Lung (tissue), 12 donors: ENCODE measurements around the gene ERAS. TPM values are rescaled to one million over a fixed set of nuclear protein-coding genes. Genes with fewer than 3 reads are reported as not detected.
A peak's percentile ranks its signal among the peaks of the same experiment; 100 is the strongest.

ENCODE experiments used
- ATAC-seq: fragments of 200-7000 bp; cut with Tn5 transposase; one replicate; pipeline ENCODE4 v1.9.1; 2020; ENCODE audit warnings: moderate number of reproducible peaks; ENCODE audit not compliant: insufficient read depth, low FRiP score
- DNase-seq, 3 donors: peaks; one replicate each; pipeline ENCODE4 v3.0.0-alpha.2; 2013 to 2017
- H3K27ac ChIP-seq, 2 donors: one replicate each; pipeline ENCODE4 v1.5.1; 2013; ENCODE audit warnings: mild to moderate bottlenecking in 2 of 2, moderate library complexity in 2 of 2, control low read depth in 1 of 2, inconsistent platforms in 1 of 2, low read depth in 1 of 2, low read length in 1 of 2
- H3K27me3 ChIP-seq, 3 donors: one replicate each; pipeline ENCODE4 v1.5.1; 2013; ENCODE audit warnings: low read length in 2 of 3; ENCODE audit not compliant: control insufficient read depth in 3 of 3, insufficient read depth in 3 of 3
- H3K36me3 ChIP-seq, 4 donors: one replicate each; pipeline ENCODE4 v1.5.1; 2013; ENCODE audit warnings: low read length in 4 of 4, mild to moderate bottlenecking in 1 of 4, moderate library complexity in 1 of 4; ENCODE audit not compliant: control insufficient read depth in 4 of 4, insufficient read depth in 4 of 4
- H3K4me1 ChIP-seq, 5 donors: one replicate each; pipeline ENCODE4 v1.5.1; 2013; ENCODE audit warnings: low read length in 5 of 5, mild to moderate bottlenecking in 2 of 5, moderate library complexity in 1 of 5; ENCODE audit not compliant: control insufficient read depth in 5 of 5, insufficient read depth in 5 of 5
- H3K4me3 ChIP-seq: one replicate; pipeline ENCODE4 v1.5.1; 2013; ENCODE audit warnings: mild to moderate bottlenecking, control low read depth, moderate library complexity
- H3K9ac ChIP-seq, 2 donors: one replicate each; pipeline ENCODE4 v1.5.1; 2013; ENCODE audit warnings: low read length in 2 of 2, control low read depth in 1 of 2; ENCODE audit not compliant: insufficient read depth in 1 of 2
- H3K9me3 ChIP-seq, 4 donors: one replicate each; pipeline ENCODE4 v1.5.1; 2013; ENCODE audit warnings: low read length in 3 of 4, mild to moderate bottlenecking in 1 of 4, moderate library complexity in 1 of 4; ENCODE audit not compliant: control insufficient read depth in 4 of 4, insufficient read depth in 3 of 4
- WGBS, 2 donors: extraction: QIAGEN DNeasy Blood & Tissue Kit; methylation state at CpG; one replicate each; pipeline ENCODE4 v1.1.7; 2013; 5-methylcytosine and 5-hydroxymethylcytosine counted together
- polyA plus RNA-seq, 2 donors: library from polyadenylated mRNA; stranded (reverse); fragments of 200-250 nt; gene quantifications; one replicate each; pipeline ENCODE4 v1.2.1, GENCODE V29; 2013
- total RNA-seq, 2 donors: library from RNA; depleted of rRNA in 1 of 2; stranded (reverse); fragments of >200 nt in 1 of 2; gene quantifications; one replicate each; pipeline ENCODE4 v1.2.1, GENCODE V29; 2014 to 2021
- TF ChIP-seq, protein P1 (sequence below): IDR thresholded peaks from 2 replicates; pipeline ENCODE4 v1.5.1; 2012; ENCODE audit warnings: mild to moderate bottlenecking; ENCODE audit errors: control extremely low read depth, extremely low read depth
- donor health status: control.
- donor health status: control.
- donor health status: Bipolar disorder and iron deficiency.
- donor health status: healthy.
- donor health status: DM: yes; HTN: yes; CAD: no.

Gene ERAS
- total and polyA plus RNA-seq, 4 donors: 0.24 TPM; not detected in 3

DNA sequence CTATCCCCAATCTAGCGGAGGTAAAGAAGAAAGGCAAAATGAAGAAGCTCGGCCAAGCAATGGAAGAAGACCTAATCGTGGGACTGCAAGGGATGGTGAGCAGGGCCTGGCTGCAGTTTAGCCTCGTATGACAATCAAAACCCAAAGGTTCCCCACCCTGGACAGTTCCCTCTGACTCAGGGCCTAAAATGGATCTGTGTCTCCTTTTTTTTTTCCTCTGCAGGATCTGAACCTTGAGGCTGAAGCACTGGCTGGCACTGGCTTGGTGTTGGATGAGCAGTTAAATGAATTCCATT, 23.5 kb upstream of the ERAS start:
- Histone ChIP-seq H3K27me3 (no peaks in the 10 kb centered on the region), H3K27ac (peak overlapping the region; percentile 91 to 95), H3K9me3 (peaks cover 0 to 11% (median 0%) of the 10 kb centered on the region in 4 donors), H3K9ac (peak overlapping the region; percentile 72 to 80), H3K4me1 (peaks cover 0 to 5% (median 0%) of the 10 kb centered on the region in 5 donors), H3K36me3 (peaks cover 0 to 9% (median 0%) of the 10 kb centered on the region in 4 donors), H3K4me3 (no peak overlapping the region)
- DNase-seq: no peak
- TF ChIP-seq, protein P1, sequence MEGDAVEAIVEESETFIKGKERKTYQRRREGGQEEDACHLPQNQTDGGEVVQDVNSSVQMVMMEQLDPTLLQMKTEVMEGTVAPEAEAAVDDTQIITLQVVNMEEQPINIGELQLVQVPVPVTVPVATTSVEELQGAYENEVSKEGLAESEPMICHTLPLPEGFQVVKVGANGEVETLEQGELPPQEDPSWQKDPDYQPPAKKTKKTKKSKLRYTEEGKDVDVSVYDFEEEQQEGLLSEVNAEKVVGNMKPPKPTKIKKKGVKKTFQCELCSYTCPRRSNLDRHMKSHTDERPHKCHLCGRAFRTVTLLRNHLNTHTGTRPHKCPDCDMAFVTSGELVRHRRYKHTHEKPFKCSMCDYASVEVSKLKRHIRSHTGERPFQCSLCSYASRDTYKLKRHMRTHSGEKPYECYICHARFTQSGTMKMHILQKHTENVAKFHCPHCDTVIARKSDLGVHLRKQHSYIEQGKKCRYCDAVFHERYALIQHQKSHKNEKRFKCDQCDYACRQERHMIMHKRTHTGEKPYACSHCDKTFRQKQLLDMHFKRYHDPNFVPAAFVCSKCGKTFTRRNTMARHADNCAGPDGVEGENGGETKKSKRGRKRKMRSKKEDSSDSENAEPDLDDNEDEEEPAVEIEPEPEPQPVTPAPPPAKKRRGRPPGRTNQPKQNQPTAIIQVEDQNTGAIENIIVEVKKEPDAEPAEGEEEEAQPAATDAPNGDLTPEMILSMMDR: no peak
- no peak for ATAC-seq
- WGBS, 2 donors: 48 to 61% methylated on average over 4 of the region's 4 CpGs

DNA sequence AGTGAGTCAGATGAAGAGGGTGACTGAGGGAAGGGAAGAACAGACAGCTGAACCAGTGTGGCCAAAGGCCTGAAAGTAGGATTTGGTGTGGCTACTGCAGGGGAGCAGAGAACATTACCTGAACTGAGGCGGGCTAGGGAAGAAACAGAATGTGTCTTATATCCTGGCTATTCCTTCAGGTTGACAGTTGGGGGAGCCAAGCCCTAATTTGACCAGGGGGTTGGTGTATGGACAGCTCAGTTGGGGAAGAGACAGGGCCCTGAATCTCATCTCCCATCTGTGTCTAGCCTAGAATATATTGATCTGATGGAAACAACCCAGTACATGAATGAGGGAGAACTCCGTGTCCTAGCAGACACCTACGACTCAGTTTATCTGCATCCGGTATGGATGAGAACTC, 20.2 kb upstream of the ERAS start:
- Histone ChIP-seq H3K36me3 (peaks cover 0 to 11% (median 0%) of the 10 kb centered on the region in 4 donors), H3K27me3 (no peaks in the 10 kb centered on the region), H3K27ac (no peak overlapping the region), H3K9ac (no peak overlapping the region), H3K9me3 (peaks cover 0 to 9% (median 0%) of the 10 kb centered on the region in 4 donors), H3K4me3 (no peak overlapping the region), H3K4me1 (no peaks in the 10 kb centered on the region)
- TF ChIP-seq, protein P1: no peak
- DNase-seq (no peak), ATAC-seq (no peak)
- WGBS, 2 donors: 81 to 96% methylated on average over 4 of the region's 4 CpGs

DNA sequence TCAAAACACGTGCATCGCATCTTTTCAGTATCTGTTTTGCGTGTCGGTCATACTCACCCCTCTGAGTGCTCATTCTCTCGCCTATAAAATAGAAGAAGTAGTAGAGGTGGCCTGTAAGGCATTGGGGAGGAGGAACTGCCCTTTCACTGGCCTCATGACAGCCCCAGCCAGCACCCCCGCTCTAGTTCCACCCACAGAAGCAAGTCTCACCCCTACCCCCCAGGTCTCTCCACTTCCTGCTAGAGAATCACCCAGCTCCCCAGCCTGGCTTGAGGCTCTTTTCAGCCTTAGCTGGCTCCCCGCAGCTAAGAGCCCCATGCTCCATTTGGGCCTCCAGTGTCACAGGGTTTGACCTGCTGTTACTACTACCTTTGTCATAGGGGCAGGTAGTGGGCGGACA, 12.7 kb upstream of the ERAS start:
- H3K4me3 ChIP-seq: no peak overlapping the region
- H3K9me3 ChIP-seq: no peaks in the 10 kb centered on the region
- no peaks in the 10 kb centered on the region for H3K4me1 ChIP-seq
- TF ChIP-seq, protein P1: no peak
- DNase-seq (no peak), ATAC-seq (peak; percentile 28)
- no peak overlapping the region for H3K27ac ChIP-seq
- peaks cover 3 to 23% (median 9%) of the 10 kb centered on the region in 4 donors for H3K36me3 ChIP-seq
- 81 to 87% methylated on average over 8 of the region's 8 CpGs for WGBS, 2 donors
- no peak overlapping the region for H3K9ac ChIP-seq
- peaks cover 0 to 6% (median 0%) of the 10 kb centered on the region in 3 donors for H3K27me3 ChIP-seq

DNA sequence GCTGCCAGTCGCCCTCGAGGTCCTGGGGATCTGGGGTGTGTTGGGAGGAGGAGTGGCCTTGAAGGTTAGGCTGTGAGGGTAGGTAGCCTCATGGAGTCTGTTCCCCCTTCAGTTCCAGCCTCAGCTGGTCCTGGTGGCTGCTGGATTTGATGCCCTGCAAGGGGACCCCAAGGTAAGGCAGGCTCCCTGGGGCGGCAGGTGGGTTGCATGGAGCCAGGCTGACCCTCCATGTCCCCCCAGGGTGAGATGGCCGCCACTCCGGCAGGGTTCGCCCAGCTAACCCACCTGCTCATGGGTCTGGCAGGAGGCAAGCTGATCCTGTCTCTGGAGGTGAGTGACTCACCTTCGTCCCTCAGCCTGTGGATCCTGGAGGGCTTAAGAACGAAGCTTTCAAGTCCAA, 11.6 kb upstream of the ERAS start:
- no peak for DNase-seq
- no peak for ATAC-seq
- Histone ChIP-seq H3K4me3 (no peak overlapping the region), H3K4me1 (no peaks in the 10 kb centered on the region), H3K36me3 (peaks cover 3 to 23% (median 10%) of the 10 kb centered on the region in 4 donors), H3K27ac (no peak overlapping the region), H3K9me3 (no peaks in the 10 kb centered on the region), H3K9ac (no peak overlapping the region), H3K27me3 (peaks cover 0 to 6% (median 0%) of the 10 kb centered on the region in 3 donors)
- TF ChIP-seq, protein P1: no peak
- 87 to 100% methylated on average over 3 to 8 of the region's 8 CpGs for WGBS, 2 donors
